Endothelial cell of umbilical vein (primary cell): ENCODE data around the gene TBC1D19. TPM values are rescaled to one million over a fixed set of nuclear protein-coding genes. Genes with fewer than 3 reads are reported as not detected.

Source experiments
- BruUV-seq: library from RNA; stranded (reverse); fragments of 400-500 nt; replicated peaks from 2 replicates; lab custom pipeline; 2021; lab: Mats Ljungman, UMichigan
- CTCF ChIA-PET: fragments of 300-600, 350-600 bp; sonication (Branson Sonifier 250); formaldehyde crosslinking; loops from one replicate; lab custom pipeline; 2021; ENCODE audit warnings: antibody characterized with exemption, inconsistent platforms; lab: Charles Lee
- POLR2A ChIA-PET: fragments of 300-600, 350-600 bp; sonication (Branson Sonifier 250); formaldehyde crosslinking; loops from one replicate; lab custom pipeline; 2021; ENCODE audit warnings: antibody characterized with exemption, inconsistent platforms; lab: Charles Lee
- DNase-seq: peaks from one replicate; pipeline ENCODE4 v3.0.0-alpha.2; 2011; ENCODE audit warnings: low read depth, low spot score
- FAIRE-seq: peaks from 2 replicates; lab custom pipeline; 2011; peaks lifted over from hg19 to GRCh38; lab: Jason Lieb, UNC
- H2AFZ ChIP-seq: 2 replicates; pipeline ENCODE4 v1.6.0; 2012; ENCODE audit warnings: low read depth, low read length, control low read depth, inconsistent platforms
- H3K27ac ChIP-seq: 2 replicates; pipeline ENCODE4 v1.5.1; 2011; ENCODE audit warnings: low read depth, mild to moderate bottlenecking, control low read depth, low read length, moderate library complexity; ENCODE audit not compliant: insufficient read depth
- H3K27me3 ChIP-seq, 2 experiments: 2 replicates each; pipeline versions ENCODE4 v1.6.0 to v1.6.1; 2011; ENCODE audit warnings: low read length in 2 of 2, mixed read lengths in 1 of 2; ENCODE audit not compliant: control insufficient read depth in 2 of 2, insufficient read depth in 2 of 2
- H3K36me3 ChIP-seq, 2 experiments: 2 replicates in 1 of 2; 3 replicates in 1 of 2; pipeline ENCODE4 v1.5.1; 2011; ENCODE audit warnings: low read length in 2 of 2, mild to moderate bottlenecking in 1 of 2, moderate library complexity in 1 of 2; ENCODE audit not compliant: control insufficient read depth in 2 of 2, insufficient read depth in 2 of 2; ENCODE audit errors: extremely low read depth in 1 of 2
- H3K4me1 ChIP-seq: 3 replicates; pipeline ENCODE4 v1.5.1; 2011; ENCODE audit warnings: mild to moderate bottlenecking, low read length; ENCODE audit not compliant: control insufficient read depth, insufficient read depth; ENCODE audit errors: extremely low read depth
- H3K4me2 ChIP-seq: 2 replicates; pipeline ENCODE4 v1.6.1; 2011; ENCODE audit warnings: low read length, control low read depth, mixed read lengths; ENCODE audit not compliant: insufficient read depth
- H3K4me3 ChIP-seq, 3 experiments: fragments of 200-600 bp in 1 of 3; sonication (generic), shearing (Covaris generic) in 1 of 3; replicated peaks in 1 of 3; 2 replicates each; pipeline ENCODE4 v1.5.1; 2011 to 2016; ENCODE audit warnings: control low read depth in 3 of 3, low read length in 3 of 3, mild to moderate bottlenecking in 2 of 3, inconsistent platforms in 1 of 3, low read depth in 1 of 3, moderate library complexity in 1 of 3; ENCODE audit not compliant: insufficient read depth in 1 of 3
- H3K79me2 ChIP-seq: 2 replicates; pipeline ENCODE4 v1.6.0; 2012; ENCODE audit warnings: low read length, inconsistent platforms; ENCODE audit not compliant: control insufficient read depth, insufficient read depth
- H3K9ac ChIP-seq: replicated peaks from 2 replicates; pipeline ENCODE3; 2011; ENCODE audit warnings: low read length, control low read depth; ENCODE audit not compliant: insufficient read depth; ENCODE audit errors: extremely low read depth
- H3K9me1 ChIP-seq: replicated peaks from 3 replicates; pipeline ENCODE4 v1.6.0; 2011; ENCODE audit warnings: mild to moderate bottlenecking, low read length; ENCODE audit not compliant: control insufficient read depth, insufficient read depth; ENCODE audit errors: extremely low read depth
- H3K9me3 ChIP-seq: replicated peaks from 2 replicates; pipeline ENCODE4 v1.5.1; 2012; ENCODE audit warnings: low read length, inconsistent platforms; ENCODE audit not compliant: control insufficient read depth, insufficient read depth
- H4K20me1 ChIP-seq: replicated peaks from 2 replicates; pipeline ENCODE3; 2011; ENCODE audit warnings: mild to moderate bottlenecking, low read length; ENCODE audit not compliant: control insufficient read depth, insufficient read depth; ENCODE audit errors: extremely low read depth
- EZH2 ChIP-seq: IDR thresholded peaks from 2 replicates; pipeline ENCODE4 v1.6.1; 2012; ENCODE audit warnings: borderline replicate concordance, low read depth, mild to moderate bottlenecking, moderate library complexity, low read length, inconsistent platforms; ENCODE audit not compliant: severe bottlenecking
- FOS ChIP-seq: IDR thresholded peaks from 2 replicates; pipeline ENCODE4 v1.6.1; 2011; ENCODE audit warnings: mild to moderate bottlenecking, low read length, moderate library complexity, borderline replicate concordance; ENCODE audit not compliant: insufficient read depth
- GATA2 ChIP-seq: IDR thresholded peaks from 2 replicates; pipeline ENCODE4 v1.7.0; 2011; ENCODE audit warnings: low read depth, mild to moderate bottlenecking, moderate library complexity, mixed read lengths, low read length; ENCODE audit not compliant: insufficient read length, insufficient read depth
- JUN ChIP-seq: IDR thresholded peaks from 2 replicates; pipeline ENCODE4 v1.6.1; 2011; ENCODE audit warnings: borderline replicate concordance, low read depth; ENCODE audit not compliant: insufficient read length, insufficient read depth
- MYC ChIP-seq: IDR thresholded peaks from one replicate; pipeline ENCODE4 v1.6.1; 2011; ENCODE audit warnings: mild to moderate bottlenecking, low read depth, low read length
- POLR2A ChIP-seq: IDR thresholded peaks from 2 replicates; pipeline ENCODE4 v1.6.1; 2012; ENCODE audit warnings: low read depth, mild to moderate bottlenecking, control low read depth, low read length
- POLR2AphosphoS5 ChIP-seq: IDR thresholded peaks from 2 replicates; pipeline ENCODE4 v1.6.1; 2012; ENCODE audit warnings: low read depth, mild to moderate bottlenecking, control low read depth, low read length, moderate library complexity; ENCODE audit not compliant: insufficient read depth
- dilution Hi-C: fragments of 300-500 bp; cut with MboI; formaldehyde crosslinking; loops from one replicate; pipeline ENCODE4 v1.15.0; 2019; ENCODE audit warnings: low sequenced_read_pairs; ENCODE audit not compliant: extremely low pct_ligation_motif_present
- intact Hi-C: fragments of 100-400 bp; cut with micrococcal nuclease; formaldehyde crosslinking; loops from one replicate; pipeline ENCODE4 v1.10.0; 2022
- polyA plus RNA-seq, 4 experiments: library from polyadenylated mRNA; depleted of rRNA in 3 of 4; stranded (reverse) in 3 of 4; unstranded in 1 of 4; fragments of >200 nt; gene quantifications; 2 replicates each; pipeline versions ENCODE4 v1.2.1 to v1.2.3, GENCODE V29; 2011 to 2012; ENCODE audit warnings: missing spikeins in 1 of 4
- total RNA-seq: library from RNA; stranded (reverse); gene quantifications from 2 replicates; pipeline ENCODE4 v1.2.3, GENCODE V29; 2021
- TF ChIP-seq, protein P1 (sequence below), 2 donors: IDR thresholded peaks; 1 replicate in 1 of 2; 2 replicates in 1 of 2; pipeline ENCODE4 v1.5.1; 2011; ENCODE audit warnings: low read length in 2 of 2, mild to moderate bottlenecking in 2 of 2, moderate library complexity in 2 of 2, control low read depth in 1 of 2, inconsistent platforms in 1 of 2, low read depth in 1 of 2; ENCODE audit not compliant: insufficient read depth in 1 of 2; ENCODE audit errors: extremely low read depth in 1 of 2
- TF ChIP-seq, protein P2 (sequence below): IDR thresholded peaks from 2 replicates; pipeline ENCODE4 v1.6.1; 2011; ENCODE audit not compliant: insufficient read depth, insufficient read length

The TBC1D19 gene
- total and polyA plus RNA-seq, 2 donors (not counting 3 experiments of a cell fraction or from before 2014, with no cell fraction given) = 4.4 to 5.9 TPM

DNA sequence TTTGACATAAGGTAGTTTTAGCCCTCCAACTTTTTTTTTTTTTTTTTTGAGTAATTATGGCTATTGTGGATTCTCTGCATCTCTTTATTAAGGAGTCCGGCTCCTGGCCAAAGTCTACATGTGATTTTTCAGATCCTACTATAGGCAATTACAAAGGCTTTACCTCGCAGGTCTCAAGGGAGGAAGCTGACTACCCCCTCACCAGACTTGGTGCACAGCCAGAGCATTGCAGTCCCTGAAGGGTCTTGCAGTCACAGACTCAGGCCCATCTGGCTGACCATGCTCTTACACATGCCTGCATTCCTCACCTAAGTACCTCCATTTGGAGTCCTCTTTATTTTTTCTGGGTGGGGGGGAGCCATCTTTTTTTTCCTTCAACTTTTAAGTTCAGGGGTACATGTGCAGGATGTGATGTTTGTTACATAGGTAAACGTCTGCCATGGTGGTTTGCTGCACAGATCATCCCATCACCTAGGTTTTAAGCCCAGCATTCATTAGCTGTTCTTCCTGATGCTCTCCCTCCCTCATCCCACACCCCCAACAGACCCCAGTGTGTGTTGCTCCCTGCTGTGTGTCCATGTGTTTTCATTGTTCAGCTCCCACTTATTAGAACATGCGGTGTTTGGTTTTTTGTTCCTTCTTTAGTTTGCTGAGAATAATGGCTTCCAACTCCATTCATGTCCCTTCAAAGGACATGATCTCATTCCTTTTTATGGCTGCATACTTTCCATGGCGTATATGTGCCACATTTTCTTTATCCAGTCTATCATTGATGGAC is 188.4 kb downstream of the TBC1D19 start:
- intact Hi-C loops (no loop called here), dilution Hi-C loops (no loop called here)
- Histone ChIP-seq H3K4me1 (no peaks in the 10 kb centered on the region), H3K36me3 (no peaks in the 10 kb centered on the region), H3K9ac (no peak overlapping the region), H2AFZ (no peak overlapping the region), H3K9me1 (no peaks in the 10 kb centered on the region), H3K27me3 (no peaks in the 10 kb centered on the region), H3K4me3 (no peak overlapping the region), H4K20me1 (no peaks in the 10 kb centered on the region), H3K27ac (no peak overlapping the region), H3K9me3 (no peaks in the 10 kb centered on the region), H3K4me2 (no peak overlapping the region), H3K79me2 (no peaks in the 10 kb centered on the region)
- ChIA-PET POLR2A (no interaction called here), CTCF (no interaction called here)
- DNase-seq (no peak), FAIRE-seq (no peak)
- no TSS peak for BruUV-seq
- TF ChIP-seq, protein P1, sequence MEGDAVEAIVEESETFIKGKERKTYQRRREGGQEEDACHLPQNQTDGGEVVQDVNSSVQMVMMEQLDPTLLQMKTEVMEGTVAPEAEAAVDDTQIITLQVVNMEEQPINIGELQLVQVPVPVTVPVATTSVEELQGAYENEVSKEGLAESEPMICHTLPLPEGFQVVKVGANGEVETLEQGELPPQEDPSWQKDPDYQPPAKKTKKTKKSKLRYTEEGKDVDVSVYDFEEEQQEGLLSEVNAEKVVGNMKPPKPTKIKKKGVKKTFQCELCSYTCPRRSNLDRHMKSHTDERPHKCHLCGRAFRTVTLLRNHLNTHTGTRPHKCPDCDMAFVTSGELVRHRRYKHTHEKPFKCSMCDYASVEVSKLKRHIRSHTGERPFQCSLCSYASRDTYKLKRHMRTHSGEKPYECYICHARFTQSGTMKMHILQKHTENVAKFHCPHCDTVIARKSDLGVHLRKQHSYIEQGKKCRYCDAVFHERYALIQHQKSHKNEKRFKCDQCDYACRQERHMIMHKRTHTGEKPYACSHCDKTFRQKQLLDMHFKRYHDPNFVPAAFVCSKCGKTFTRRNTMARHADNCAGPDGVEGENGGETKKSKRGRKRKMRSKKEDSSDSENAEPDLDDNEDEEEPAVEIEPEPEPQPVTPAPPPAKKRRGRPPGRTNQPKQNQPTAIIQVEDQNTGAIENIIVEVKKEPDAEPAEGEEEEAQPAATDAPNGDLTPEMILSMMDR (IDR thresholded peaks at IDR 0.05; ENCODE audit: extremely low read depth in 1 of 2, insufficient read depth in 1 of 2, low read depth in 1 of 2, low read length in 2 of 2) = no peak
- TF ChIP-seq POLR2A = no peak
- no peak for TF ChIP-seq EZH2
- no peak for TF ChIP-seq MYC
- TF ChIP-seq, protein P2, sequence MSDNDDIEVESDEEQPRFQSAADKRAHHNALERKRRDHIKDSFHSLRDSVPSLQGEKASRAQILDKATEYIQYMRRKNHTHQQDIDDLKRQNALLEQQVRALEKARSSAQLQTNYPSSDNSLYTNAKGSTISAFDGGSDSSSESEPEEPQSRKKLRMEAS = no peak
- no peak for TF ChIP-seq FOS
- TF ChIP-seq GATA2 = no peak
- no peak for TF ChIP-seq POLR2AphosphoS5
- no peak for TF ChIP-seq JUN
